ENCODE data around the gene GMPR2. TPM values are rescaled to one million over a fixed set of nuclear protein-coding genes. Genes with fewer than 3 reads are reported as not detected.

The GMPR2 gene
- total and polyA plus RNA-seq, 7 experiments from 2014 or later, result 38.2 to 107 (median 83.7) TPM

DNA sequence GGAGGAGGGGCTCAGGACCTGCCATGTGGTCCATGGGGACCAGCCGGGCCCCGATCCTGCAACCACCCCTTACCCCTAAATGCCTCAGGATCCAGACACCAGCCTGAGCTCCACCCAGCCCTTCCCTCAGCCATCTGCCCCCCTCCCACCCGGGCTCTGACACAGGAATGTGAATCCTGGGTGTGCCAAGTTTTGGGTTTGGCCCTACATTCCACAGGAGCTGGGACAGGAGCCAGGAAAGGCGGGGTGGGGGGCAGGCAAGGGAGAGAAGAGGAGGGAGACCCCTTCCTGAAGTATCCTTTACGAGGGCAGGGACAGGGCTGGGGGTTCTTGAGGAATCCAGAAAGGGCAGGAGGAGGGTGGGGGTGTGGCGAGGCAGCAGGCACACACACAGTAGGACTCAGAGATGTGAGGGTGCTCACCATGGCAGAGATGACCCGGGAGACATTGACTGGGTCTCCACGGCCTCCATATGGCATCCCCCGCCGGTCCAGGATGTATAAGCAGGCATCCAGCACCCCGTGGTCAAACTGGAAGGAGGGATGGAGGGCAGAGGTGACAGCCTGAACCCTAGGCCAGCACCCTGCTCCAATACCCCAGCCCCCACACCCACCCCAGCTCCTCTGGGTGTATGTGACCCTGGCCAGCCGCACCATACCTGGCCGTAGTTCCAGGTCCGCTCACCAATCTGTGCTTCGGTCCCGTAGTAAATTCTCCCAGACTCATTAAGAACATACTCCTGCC is 26.7 kb downstream of the GMPR2 start:
- Histone ChIP-seq H3K9me3 (ENCODE audit: control insufficient read depth in 2 of 3, low read length in 3 of 3) (no peaks in the 10 kb centered on the region), H3K36me3 (ENCODE audit: control insufficient read depth in 2 of 3, insufficient read depth in 3 of 3, low read length in 3 of 3) (peaks cover 0 to 45% (median 7%) of the 10 kb centered on the region in 3 experiments), H3K27me3 (ENCODE audit: control insufficient read depth in 2 of 2, insufficient read depth in 2 of 2, low read length in 2 of 2) (no peaks in the 10 kb centered on the region), H3K27ac (ENCODE audit: low read depth, low read length) (no peak overlapping the region), H3K4me3 (ENCODE audit: low read length) (no peak overlapping the region), H3K4me1 (ENCODE audit: control insufficient read depth in 2 of 2, insufficient read depth in 2 of 2, low read length in 2 of 2) (no peaks in the 10 kb centered on the region)
- no peak for DNase-seq
- Mint-ChIP-seq H3K4me1 (peaks cover 0 to 3% (median 0%) of the 10 kb centered on the region in 7 donors), H3K4me3 (no peak overlapping the region), H3K9me3 (no peaks in the 10 kb centered on the region), H3K36me3 (peaks cover 0 to 26% (median 10%) of the 10 kb centered on the region in 5 donors), H3K27me3 (no peaks in the 10 kb centered on the region), H3K27ac (no peak overlapping the region)
- ChIA-PET POLR2A (no interaction called here), CTCF (no interaction called here)
- intact Hi-C loops (cut with micrococcal nuclease), result no loop called here
- no peak for ATAC-seq

DNA sequence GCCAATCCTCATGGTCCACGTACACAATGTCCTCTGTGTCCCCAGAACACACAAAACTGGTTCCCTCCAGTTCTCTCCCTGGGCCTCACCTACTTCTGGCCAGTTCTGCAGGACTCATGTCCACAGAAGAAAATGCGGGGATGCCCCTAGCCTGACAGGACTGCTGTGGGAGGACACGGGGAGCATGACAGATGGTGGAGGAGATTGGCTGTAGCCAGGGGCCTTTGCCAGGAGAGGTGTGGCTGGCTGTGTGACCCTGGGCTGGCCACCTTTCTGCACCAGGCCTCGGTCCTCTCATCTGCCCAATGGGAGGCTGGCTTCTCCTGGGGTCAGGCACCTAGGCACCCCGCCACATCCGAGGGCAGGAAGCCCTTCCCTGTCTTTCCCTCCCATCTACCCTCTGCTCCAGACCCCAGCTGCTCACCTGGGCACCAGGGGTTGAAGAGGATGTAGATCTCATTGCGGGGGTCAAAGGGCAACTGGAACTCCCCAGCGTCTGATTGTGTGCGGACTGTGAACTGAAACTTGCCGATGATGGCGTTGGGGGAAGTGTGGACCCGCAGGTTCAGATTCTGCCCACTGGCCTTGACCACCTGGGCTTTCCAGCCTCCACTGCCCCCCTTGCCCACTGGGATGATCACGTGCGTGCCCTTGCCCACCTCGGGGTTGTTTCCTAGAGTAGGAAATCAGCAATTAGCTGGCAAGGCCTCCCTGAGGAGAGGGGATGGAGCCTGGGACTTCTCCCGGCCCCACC is 27.5 kb downstream of the GMPR2 start:
- Histone ChIP-seq H3K9me3 (ENCODE audit: control insufficient read depth in 2 of 3, low read length in 3 of 3) (no peaks in the 10 kb centered on the region), H3K4me3 (ENCODE audit: low read length) (no peak overlapping the region), H3K4me1 (ENCODE audit: control insufficient read depth in 2 of 2, insufficient read depth in 2 of 2, low read length in 2 of 2) (no peaks in the 10 kb centered on the region), H3K27me3 (ENCODE audit: control insufficient read depth in 2 of 2, insufficient read depth in 2 of 2, low read length in 2 of 2) (no peaks in the 10 kb centered on the region), H3K27ac (ENCODE audit: low read depth, low read length) (no peak overlapping the region), H3K36me3 (ENCODE audit: control insufficient read depth in 2 of 3, insufficient read depth in 3 of 3, low read length in 3 of 3) (peaks cover 0 to 45% (median 1%) of the 10 kb centered on the region in 3 experiments)
- ATAC-seq, result no peak
- ChIA-PET CTCF (no interaction called here), POLR2A (no interaction called here)
- no peak overlapping the region for H3K27ac Mint-ChIP-seq
- no peak overlapping the region for H3K4me3 Mint-ChIP-seq
- peaks cover 0 to 27% (median 9%) of the 10 kb centered on the region in 5 donors for H3K36me3 Mint-ChIP-seq
- DNase-seq, result no peak
- no peaks in the 10 kb centered on the region for H3K9me3 Mint-ChIP-seq
- intact Hi-C loops (cut with micrococcal nuclease), result no loop called here
- H3K27me3 Mint-ChIP-seq, result no peaks in the 10 kb centered on the region
- peaks cover 0 to 3% (median 0%) of the 10 kb centered on the region in 7 donors for H3K4me1 Mint-ChIP-seq

DNA sequence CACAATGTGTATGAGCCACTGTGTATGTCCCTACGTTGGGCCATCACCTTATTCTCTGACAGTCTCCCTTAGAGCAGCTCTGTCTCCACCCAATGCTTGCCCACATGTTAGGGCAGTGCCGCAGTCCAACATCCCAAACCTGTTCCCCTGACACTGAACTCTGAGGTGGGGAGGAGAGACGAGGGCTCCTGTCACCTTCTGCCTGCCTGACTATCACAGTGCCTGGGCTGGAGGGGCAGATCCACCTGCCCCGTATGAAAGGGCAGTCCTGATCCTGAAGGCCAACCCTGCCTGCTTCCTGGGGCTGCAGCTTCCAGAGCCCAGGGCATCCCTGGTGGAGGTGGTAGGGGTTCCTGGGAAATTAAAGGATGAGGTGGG is 28.0 kb downstream of the GMPR2 start:
- Mint-ChIP-seq H3K27ac (no peak overlapping the region), H3K36me3 (peaks cover 0 to 26% (median 8%) of the 10 kb centered on the region in 5 donors), H3K27me3 (no peaks in the 10 kb centered on the region), H3K4me3 (no peak overlapping the region), H3K4me1 (peaks cover 0 to 3% (median 0%) of the 10 kb centered on the region in 7 donors), H3K9me3 (no peaks in the 10 kb centered on the region)
- intact Hi-C loops (cut with micrococcal nuclease), result no loop called here
- no peaks in the 10 kb centered on the region for H3K9me3 ChIP-seq (ENCODE audit: control insufficient read depth in 2 of 3, low read length in 3 of 3)
- ChIA-PET POLR2A (no interaction called here), CTCF (no interaction called here)
- peaks cover 0 to 46% (median 0%) of the 10 kb centered on the region in 3 experiments for H3K36me3 ChIP-seq (ENCODE audit: control insufficient read depth in 2 of 3, insufficient read depth in 3 of 3, low read length in 3 of 3)
- no peak for ATAC-seq
- no peak for DNase-seq
- no peak overlapping the region for H3K27ac ChIP-seq (ENCODE audit: low read depth, low read length)
- no peak overlapping the region for H3K4me3 ChIP-seq (ENCODE audit: low read length)
- H3K27me3 ChIP-seq (ENCODE audit: control insufficient read depth in 2 of 2, insufficient read depth in 2 of 2, low read length in 2 of 2), result no peaks in the 10 kb centered on the region
- H3K4me1 ChIP-seq (ENCODE audit: control insufficient read depth in 2 of 2, insufficient read depth in 2 of 2, low read length in 2 of 2), result no peaks in the 10 kb centered on the region

DNA sequence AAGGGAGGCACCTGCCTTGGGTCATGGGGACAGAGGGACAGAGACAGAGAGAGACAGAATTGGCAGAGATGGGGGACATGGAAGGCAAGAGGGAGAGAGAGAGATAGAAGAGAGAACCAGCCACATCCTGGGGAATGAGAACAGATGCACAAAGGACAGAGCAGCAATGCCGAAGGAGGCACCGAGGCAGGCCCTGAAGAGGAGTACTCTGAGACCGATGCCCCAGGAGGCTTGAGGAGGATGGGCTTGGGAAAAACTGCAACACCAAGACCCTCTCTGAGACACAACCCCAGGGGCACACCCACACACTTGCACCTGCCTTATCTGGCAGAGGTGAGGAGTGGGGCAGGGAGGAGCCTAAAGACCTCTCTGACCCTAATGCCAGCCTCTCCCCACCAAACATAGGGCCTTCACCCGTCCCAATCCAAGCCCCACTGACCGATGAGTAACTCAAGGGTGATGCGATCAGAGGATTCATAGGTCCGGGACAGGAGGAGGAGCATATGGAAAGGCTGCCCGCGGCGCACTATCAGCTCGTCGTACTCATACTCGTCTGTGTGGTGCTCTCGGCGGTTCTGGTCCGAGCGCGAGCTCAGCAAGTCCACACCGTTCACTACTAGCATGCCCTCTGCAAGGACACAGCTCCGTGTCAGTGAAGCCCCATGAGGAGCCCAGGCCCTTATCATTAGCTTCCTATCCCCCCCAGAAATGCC is 28.7 kb downstream of the GMPR2 start:
- no peaks in the 10 kb centered on the region for H3K27me3 Mint-ChIP-seq
- intact Hi-C loops (cut with micrococcal nuclease), result no loop called here
- no peaks in the 10 kb centered on the region for H3K27me3 ChIP-seq (ENCODE audit: control insufficient read depth in 2 of 2, insufficient read depth in 2 of 2, low read length in 2 of 2)
- H3K27ac ChIP-seq (ENCODE audit: low read depth, low read length), result no peak overlapping the region
- no peaks in the 10 kb centered on the region for H3K9me3 ChIP-seq (ENCODE audit: control insufficient read depth in 2 of 3, low read length in 3 of 3)
- H3K4me1 ChIP-seq (ENCODE audit: control insufficient read depth in 2 of 2, insufficient read depth in 2 of 2, low read length in 2 of 2), result no peaks in the 10 kb centered on the region
- DNase-seq (no peak), ATAC-seq (no peak)
- no peak overlapping the region for H3K4me3 ChIP-seq (ENCODE audit: low read length)
- peak overlapping the region in 1 of 9 donors; percentile 73 for H3K27ac Mint-ChIP-seq
- peaks cover 0 to 48% (median 0%) of the 10 kb centered on the region in 3 experiments for H3K36me3 ChIP-seq (ENCODE audit: control insufficient read depth in 2 of 3, insufficient read depth in 3 of 3, low read length in 3 of 3)
- H3K36me3 Mint-ChIP-seq, result peaks cover 0 to 27% (median 12%) of the 10 kb centered on the region in 5 donors
- CTCF ChIA-PET, result interaction anchor here (0.9 kb wide), 1 partner anchor 45 kb away, joined by 3 read pairs; no protein-coding TSS in a partner anchor
- POLR2A ChIA-PET, result no interaction called here
- H3K4me3 Mint-ChIP-seq, result no peak overlapping the region
- no peaks in the 10 kb centered on the region for H3K9me3 Mint-ChIP-seq
- peaks cover 0 to 3% (median 0%) of the 10 kb centered on the region in 7 donors for H3K4me1 Mint-ChIP-seq

DNA sequence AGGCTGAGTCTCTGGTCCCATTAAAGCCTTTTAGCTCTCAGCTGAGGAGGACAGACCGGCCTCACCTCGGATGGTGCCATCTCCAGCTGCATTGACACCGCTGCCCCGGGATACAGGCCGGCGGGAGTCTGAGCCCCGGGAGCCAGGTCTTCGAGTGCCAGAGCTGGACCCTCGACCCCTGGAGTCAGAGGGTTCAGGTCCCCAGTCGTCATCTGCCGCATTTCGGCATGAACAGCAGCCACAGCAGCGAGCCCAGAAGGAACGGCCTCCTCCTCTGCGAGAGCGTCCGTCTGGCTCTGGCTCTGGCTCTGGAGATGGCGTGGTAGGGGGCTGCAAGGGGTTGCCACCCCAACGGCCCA is 29.2 kb downstream of the GMPR2 start:
- peaks cover 2 to 30% (median 12%) of the 10 kb centered on the region in 5 donors for H3K36me3 Mint-ChIP-seq
- intact Hi-C loops (cut with micrococcal nuclease), result no loop called here
- Histone ChIP-seq H3K27ac (ENCODE audit: low read depth, low read length) (no peak overlapping the region), H3K27me3 (ENCODE audit: control insufficient read depth in 2 of 2, insufficient read depth in 2 of 2, low read length in 2 of 2) (no peaks in the 10 kb centered on the region), H3K4me3 (ENCODE audit: low read length) (no peak overlapping the region), H3K4me1 (ENCODE audit: control insufficient read depth in 2 of 2, insufficient read depth in 2 of 2, low read length in 2 of 2) (no peaks in the 10 kb centered on the region), H3K36me3 (ENCODE audit: control insufficient read depth in 2 of 3, insufficient read depth in 3 of 3, low read length in 3 of 3) (peaks cover 0 to 52% (median 0%) of the 10 kb centered on the region in 3 experiments), H3K9me3 (ENCODE audit: control insufficient read depth in 2 of 3, low read length in 3 of 3) (no peaks in the 10 kb centered on the region)
- H3K9me3 Mint-ChIP-seq, result no peaks in the 10 kb centered on the region
- no peak overlapping the region for H3K4me3 Mint-ChIP-seq
- ATAC-seq, result no peak
- H3K4me1 Mint-ChIP-seq, result peaks cover 0 to 3% (median 0%) of the 10 kb centered on the region in 7 donors
- DNase-seq, result no peak
- no peak overlapping the region for H3K27ac Mint-ChIP-seq
- POLR2A ChIA-PET, result no interaction called here
- CTCF ChIA-PET, result interaction anchor here (0.9 kb wide), 1 partner anchor 44 kb away, joined by 3 read pairs; no protein-coding TSS in a partner anchor
- H3K27me3 Mint-ChIP-seq, result no peaks in the 10 kb centered on the region

GRCh38 chr14:24262821-24263733 is 30.3 kb downstream of the GMPR2 start, which contains the start of gene TGM1:
TSS of gene TGM1 (minus strand) at chr14:24263177. CDS start at chr14:24262352, 825 bp downstream.
- Mint-ChIP-seq H3K27ac (peak within 1 kb of the TSS in 3 of 9 donors; percentile 46 to 68 (median 56)), H3K36me3 (peaks cover 6 to 35% (median 15%) of the 10 kb centered on the region in 5 donors), H3K4me3 (no peak within 1 kb of the TSS), H3K27me3 (no peaks in the 10 kb centered on the region), H3K4me1 (peaks cover 0 to 7% (median 0%) of the 10 kb centered on the region in 7 donors), H3K9me3 (no peaks in the 10 kb centered on the region)
- intact Hi-C loops (cut with micrococcal nuclease), result no loop called here
- no peak for DNase-seq
- ATAC-seq, result no peak
- no peaks in the 10 kb centered on the region for H3K9me3 ChIP-seq (ENCODE audit: control insufficient read depth in 2 of 3, low read length in 3 of 3)
- POLR2A ChIA-PET, result interaction anchor here (0.6 to 1.5 kb wide), 2 partner anchors 20 to 32 kb away, joined by 3 to 4 read pairs; partner anchors contain the start of gene TINF2
- H3K4me1 ChIP-seq (ENCODE audit: control insufficient read depth in 2 of 2, insufficient read depth in 2 of 2, low read length in 2 of 2), result no peaks in the 10 kb centered on the region
- H3K27ac ChIP-seq (ENCODE audit: low read depth, low read length), result no peak within 1 kb of the TSS
- CTCF ChIA-PET, result interaction anchor here (0.9 kb wide), 1 partner anchor 43 kb away, joined by 3 read pairs; no protein-coding TSS in a partner anchor
- H3K36me3 ChIP-seq (ENCODE audit: control insufficient read depth in 2 of 3, insufficient read depth in 3 of 3, low read length in 3 of 3), result peaks cover 0 to 62% (median 0%) of the 10 kb centered on the region in 3 experiments
- H3K27me3 ChIP-seq (ENCODE audit: control insufficient read depth in 2 of 2, insufficient read depth in 2 of 2, low read length in 2 of 2), result no peaks in the 10 kb centered on the region
- no peak within 1 kb of the TSS for H3K4me3 ChIP-seq (ENCODE audit: low read length)
